Stimulated activated CD8-positive, alpha-beta memory T cell treated with anti-CD3 and anti-CD28 coated beads, Interleukin-7, amount 100 ng/mL, for 48 hours (primary cell): ENCODE measurements around the gene PLEKHD1.
"Not testable (repeated sequence)": the region's sequence is repeated elsewhere in the genome, so short reads cannot be mapped to it uniquely, and the experiment has no call there.

Source experiments
- DNase-seq, 2 donors: peaks; one replicate each; pipeline ENCODE4 v3.0.0-alpha.2; 2020; ENCODE audit warnings: low read depth in 1 of 2; ENCODE audit errors: extremely low read depth in 1 of 2

PLEKHD1 gene

DNA sequence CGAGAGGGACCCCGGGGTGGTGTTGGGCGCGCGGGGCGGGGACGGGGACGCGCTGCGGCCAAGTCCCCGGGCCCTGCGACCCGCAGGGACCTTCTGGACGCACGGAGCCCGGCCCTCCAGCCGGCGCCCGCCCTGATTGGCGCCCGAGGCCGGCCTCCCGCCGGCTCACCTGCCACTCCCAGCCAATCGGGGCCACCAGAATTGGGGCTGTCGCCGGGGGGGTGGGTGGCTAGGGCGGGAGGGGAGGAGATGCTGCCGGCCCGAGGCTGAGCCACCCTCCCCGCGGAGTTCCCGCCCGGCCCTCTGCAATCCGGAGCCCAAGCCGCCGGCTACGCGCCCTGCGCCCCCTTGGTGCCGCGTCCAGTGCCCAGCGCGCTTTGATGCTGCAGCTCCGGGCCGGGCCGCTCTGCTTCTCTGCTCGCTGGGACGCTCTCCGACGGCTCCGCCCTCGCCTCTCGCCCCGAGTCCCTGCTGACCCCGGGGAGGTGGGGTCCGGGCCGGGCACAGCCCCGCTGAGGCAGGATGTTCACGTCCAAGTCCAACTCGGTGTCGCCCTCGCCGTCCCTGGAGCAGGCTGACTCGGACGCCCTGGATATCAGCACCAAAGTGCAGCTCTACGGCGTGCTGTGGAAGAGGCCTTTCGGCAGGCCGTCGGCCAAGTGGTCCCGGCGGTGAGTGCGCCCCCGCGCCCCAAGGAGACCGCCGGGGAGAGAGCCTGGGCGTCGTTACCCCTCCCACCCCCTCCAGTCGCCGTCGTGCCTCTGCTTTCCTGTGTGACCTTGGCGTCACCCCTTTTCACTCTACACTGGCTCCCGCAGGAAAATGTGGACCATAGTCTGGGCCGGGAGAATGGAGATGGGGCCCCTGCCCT is at the start of gene PLEKHD1:
Gene PLEKHD1, plus strand, starts transcription at position 285 of the 871 bp plus-strand sequence. Its CDS starts 238 bp downstream, at position 523.
- no peak for DNase-seq

DNA sequence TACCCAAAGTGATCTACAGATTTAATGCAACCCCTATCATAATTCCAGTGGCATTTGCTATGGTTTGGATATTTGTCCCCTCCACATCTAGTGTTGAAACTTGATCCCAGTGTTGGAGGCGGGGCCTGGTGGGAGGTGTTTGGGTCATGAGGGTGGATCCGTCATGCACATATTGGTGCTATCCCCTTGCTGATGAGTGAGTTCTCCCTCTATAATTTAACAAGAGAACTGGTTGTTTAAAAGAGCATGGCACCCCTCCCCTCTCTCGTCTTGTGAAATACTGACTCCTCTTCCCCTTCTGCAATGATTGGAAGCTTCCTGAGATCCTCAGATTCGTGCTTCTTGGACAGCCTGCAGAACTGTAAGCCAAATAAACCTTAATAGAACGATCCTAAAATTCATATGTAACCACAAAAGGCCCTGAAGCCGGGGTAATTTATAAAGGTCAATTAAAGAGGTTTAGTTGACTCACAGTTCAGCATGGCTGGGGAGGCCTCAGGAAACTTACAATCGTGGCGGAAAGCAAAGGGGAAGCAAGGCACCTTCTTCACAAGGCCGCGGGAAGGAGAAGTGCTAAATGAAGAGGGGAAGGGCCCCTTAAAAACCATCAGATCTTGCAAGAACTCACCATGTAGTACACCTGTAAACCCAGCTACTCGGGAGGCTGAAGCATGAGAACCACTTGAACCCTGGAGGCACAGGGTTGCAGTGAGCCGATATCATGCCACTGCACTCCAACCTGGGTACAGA is 44.8 kb upstream of the PLEKHD1 start:
- DNase-seq: no peak

- no peak for DNase-seq
Measured at GRCh38 chr14:69441948-69442347, 42.6 kb upstream of the PLEKHD1 start.

DNA sequence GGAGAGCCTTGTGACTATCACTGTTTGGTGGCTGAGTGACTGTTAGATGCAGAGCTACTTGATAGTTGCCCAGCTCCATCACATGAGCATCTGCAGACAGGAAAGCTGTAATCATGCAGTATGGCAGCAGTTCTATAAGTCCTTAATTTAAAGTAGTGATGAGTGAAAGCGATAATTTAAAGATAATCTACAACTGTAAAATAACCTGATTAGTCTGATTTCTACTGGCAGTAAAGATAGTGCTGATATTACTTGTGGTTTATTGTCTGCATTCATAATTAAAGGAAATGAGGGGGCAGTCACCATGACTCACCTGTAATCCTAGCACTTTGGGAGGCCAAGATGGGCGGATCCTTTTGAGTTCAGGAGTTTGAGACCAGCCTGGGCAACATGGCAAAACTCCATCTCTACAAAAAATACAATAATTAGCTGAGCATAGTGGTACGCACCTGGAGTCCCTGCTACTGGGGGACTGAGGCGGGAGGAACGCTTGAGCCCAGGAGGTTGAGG is 41.2 kb upstream of the PLEKHD1 start:
- no peak for DNase-seq

- DNase-seq: no peak
Measured at GRCh38 chr14:69449216-69449615, 35.3 kb upstream of the PLEKHD1 start.

- DNase-seq: no peak
Measured at GRCh38 chr14:69451941-69452340, 32.6 kb upstream of the PLEKHD1 start.

DNA sequence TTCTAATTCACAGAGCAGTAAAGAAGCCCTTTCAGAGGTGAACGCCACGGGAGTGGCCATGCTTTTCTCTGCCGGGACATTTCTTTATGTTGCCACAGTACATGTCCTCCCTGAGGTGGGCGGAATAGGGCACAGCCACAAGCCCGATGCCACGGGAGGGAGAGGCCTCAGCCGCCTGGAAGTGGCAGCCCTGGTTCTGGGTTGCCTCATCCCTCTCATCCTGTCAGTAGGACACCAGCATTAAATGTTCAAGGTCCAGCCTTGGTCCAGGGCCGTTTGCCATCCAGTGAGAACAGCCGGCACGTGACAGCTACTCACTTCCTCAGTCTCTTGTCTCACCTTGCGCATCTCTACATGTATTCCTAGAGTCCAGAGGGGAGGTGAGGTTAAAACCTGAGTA is 26.2 kb upstream of the PLEKHD1 start:
- no peak for DNase-seq

DNA sequence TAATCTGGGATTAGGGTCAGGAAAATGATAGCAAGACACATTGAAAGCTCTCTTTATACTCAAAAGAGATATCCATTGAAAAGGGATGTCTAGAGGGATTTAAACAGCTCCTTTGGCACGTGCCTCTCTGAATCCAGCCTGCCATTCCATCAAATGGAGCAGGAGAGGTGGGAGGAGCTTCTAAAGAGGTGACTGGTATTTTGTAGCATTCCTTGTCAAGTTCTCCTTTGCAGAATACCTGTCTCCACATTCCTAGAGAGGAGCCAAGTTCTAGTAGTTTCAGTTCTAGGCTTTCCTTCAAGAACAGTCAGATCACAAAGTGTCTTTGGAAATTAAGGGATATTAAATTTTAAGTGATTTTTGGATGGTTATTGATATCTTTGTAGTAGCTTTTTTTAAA is 25.4 kb upstream of the PLEKHD1 start:
- no peak for DNase-seq

GRCh38 chr14:69460093-69460701 is 24.3 kb upstream of the PLEKHD1 start:
- peak in 1 of 2 donors; percentile 26 for DNase-seq

DNA sequence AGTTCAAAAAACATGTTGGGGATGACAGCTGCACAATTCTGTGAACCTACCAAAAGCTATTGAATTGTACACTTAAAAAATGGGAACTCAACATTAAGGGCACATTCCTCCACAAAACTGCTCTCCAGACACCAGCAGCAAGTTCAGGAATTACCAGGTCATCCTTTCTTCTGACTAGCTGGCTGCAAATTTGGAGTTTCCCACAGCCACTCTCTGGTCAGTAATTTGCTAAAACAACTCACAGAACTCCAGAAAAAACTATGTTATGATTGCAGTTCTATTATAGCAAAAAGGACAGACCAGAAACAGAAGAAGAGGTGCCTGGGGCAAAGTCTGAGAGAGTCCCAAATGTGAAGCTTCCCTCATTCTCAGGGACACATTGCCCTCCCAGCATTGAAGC is 20.1 kb upstream of the PLEKHD1 start:
- no peak for DNase-seq

- no peak for DNase-seq
Measured at GRCh38 chr14:69464829-69465228, 19.7 kb upstream of the PLEKHD1 start.

DNA sequence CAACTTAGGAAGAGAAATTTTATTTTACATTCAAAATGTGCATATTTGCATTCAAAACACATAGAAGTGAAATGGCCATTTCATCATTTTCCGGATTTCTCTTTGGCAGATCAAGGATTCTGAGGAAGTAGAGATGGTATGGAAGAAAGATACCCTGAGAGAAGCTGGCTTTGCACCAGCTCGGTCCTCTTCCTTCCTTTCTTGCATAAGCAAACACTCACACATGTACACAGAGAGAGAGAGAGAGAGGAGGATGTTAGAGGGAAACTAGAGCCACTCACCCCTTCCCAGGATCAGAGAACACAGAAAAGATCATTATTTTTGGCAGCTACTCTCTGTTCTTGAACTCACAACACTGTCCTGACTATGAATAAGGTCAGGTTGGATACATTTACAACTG is 15.6 kb upstream of the PLEKHD1 start:
- DNase-seq: no peak

DNA sequence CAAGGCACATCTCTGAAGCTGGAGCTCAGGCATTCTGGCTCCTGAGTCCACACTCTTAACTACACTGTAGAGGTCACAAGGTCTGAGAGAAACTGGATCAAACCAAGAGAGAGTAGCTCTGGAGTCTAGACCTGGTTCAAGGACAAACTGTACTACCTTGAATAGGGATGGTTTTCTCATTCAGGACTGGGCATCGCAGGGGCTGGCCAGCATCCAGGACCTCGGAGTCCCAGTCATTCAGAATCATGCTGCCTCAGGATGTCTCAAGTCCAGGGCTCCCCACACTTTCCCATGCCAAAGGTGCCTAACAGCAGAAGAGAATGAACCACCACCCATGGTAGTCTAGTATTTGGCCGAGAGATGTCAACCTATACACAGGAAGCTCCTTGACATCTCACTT is 13.1 kb upstream of the PLEKHD1 start:
- DNase-seq: no peak

- no peak for DNase-seq
Measured at GRCh38 chr14:69471916-69472315, 12.6 kb upstream of the PLEKHD1 start.

- DNase-seq: no peak
Measured at GRCh38 chr14:69473260-69473659, 11.3 kb upstream of the PLEKHD1 start.

GRCh38 chr14:69473946-69474345 is 10.6 kb upstream of the PLEKHD1 start:
- DNase-seq: no peak

GRCh38 chr14:69475194-69475818 is 9.2 kb upstream of the PLEKHD1 start:
- DNase-seq: no peak

DNA sequence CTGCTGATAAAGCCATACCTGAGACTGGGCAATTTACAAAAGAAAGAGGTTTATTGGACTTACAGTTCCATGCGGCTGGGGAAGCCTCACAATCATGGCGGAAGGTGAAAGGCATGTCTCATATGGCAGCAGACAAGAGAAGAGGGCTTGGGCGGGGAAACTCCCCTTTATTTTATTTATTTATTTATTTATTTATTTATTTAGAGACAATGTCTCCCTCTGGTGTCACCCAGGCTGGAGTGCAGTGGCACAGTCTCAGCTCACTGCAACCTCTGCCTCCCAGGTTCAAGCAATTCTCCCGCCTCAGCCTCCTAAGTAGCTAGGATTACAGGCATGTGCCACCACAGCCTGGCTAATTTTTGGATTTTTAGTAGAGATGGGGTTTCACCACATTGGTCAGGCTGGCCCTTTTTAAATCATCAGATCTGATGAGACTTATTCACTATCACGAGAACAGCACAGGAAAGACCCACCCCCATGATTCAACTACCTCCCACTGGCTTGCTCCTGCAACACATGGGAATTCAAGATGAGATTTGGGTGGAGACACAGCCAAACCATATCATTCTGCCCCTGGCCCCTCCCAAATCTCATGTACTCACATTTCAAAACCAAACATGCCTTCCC is 7.6 kb upstream of the PLEKHD1 start:
- DNase-seq: not testable (repeated sequence)

DNA sequence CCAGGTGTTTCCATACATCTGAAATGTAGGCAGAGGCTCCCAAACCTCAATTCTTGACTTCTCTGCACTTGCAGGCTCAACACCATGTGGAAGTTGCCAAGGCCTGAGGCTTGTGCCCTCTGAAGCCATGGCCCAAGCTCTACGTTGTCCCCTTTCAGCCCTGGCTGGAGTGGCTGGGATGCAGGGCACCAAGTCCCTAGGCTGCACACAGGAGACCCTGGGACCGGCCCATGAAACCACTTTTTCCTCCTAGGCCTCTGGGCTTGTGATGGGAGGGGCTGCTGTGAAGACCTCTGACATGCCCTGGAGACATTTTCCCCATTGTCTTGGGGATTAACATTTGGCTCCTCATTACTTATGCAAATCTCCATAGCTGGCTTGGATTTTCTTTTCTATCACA is 6.5 kb upstream of the PLEKHD1 start:
- DNase-seq: not testable (repeated sequence)

DNA sequence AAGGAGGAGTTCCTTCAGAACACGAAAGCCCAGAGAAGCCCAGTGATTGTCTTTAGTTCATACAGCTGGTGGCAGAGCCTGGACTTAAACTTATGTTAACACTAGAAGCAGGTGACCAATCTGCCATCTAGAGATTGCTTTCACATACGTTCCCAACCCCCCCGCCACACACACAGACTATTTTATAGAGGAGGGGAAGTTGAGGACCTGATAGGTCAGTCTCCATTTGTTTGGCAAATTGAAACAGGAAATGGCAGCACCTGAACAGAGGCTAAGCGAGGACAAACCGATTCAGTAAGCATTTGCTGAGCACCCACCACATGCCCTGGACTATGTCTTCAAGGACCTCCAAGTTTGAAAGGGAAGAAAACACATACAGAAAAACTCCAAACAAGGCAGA is 4.8 kb upstream of the PLEKHD1 start:
- no peak for DNase-seq

DNA sequence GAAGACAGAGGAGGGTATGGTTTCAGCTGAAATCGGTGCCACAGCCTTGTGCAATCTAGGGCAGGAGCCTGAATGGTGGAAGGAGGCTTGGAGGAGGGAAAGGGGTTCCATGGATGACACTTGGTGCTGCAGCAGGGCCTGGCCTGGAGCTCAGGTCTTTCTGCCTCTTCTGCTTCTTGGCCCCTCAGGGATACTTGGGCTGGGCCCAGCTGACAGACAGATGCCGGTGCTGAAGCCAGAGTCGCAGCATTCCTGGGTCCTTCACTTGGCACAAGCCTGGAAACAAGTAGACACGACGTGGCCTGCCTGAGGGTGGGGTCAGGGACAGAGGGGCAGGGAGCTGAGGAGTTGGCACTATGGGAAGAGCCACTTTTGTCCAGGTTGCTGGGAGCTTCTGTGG is 4.4 kb upstream of the PLEKHD1 start:
- DNase-seq: no peak
